Osteocyte (in vitro differentiated cells): ENCODE measurements around the gene HTT. TPM values are rescaled to one million over a fixed set of nuclear protein-coding genes. Genes with fewer than 3 reads are reported as not detected.

ENCODE experiments used
- DNase-seq: peaks from one replicate; pipeline ENCODE4 v3.0.0; 2021; ENCODE audit warnings: mixed read lengths; ENCODE audit not compliant: unreplicated experiment; ENCODE audit errors: extremely low spot score
- H3K27ac Mint-ChIP-seq: one replicate; pipeline ENCODE4 v1.8.0; 2021; ENCODE audit warnings: mild to moderate bottlenecking, mixed read lengths; ENCODE audit not compliant: unreplicated experiment
- H3K27me3 Mint-ChIP-seq: one replicate; pipeline ENCODE4 v1.8.0; 2021; ENCODE audit warnings: mixed read lengths; ENCODE audit not compliant: unreplicated experiment
- H3K36me3 Mint-ChIP-seq: one replicate; pipeline ENCODE4 v1.8.0; 2021; ENCODE audit warnings: mixed read lengths; ENCODE audit not compliant: unreplicated experiment
- H3K4me1 Mint-ChIP-seq: one replicate; pipeline ENCODE4 v1.8.0; 2021; ENCODE audit warnings: mixed read lengths; ENCODE audit not compliant: unreplicated experiment
- H3K4me3 Mint-ChIP-seq: one replicate; pipeline ENCODE4 v1.8.0; 2021; ENCODE audit warnings: mild to moderate bottlenecking, moderate library complexity, mixed read lengths; ENCODE audit not compliant: unreplicated experiment
- H3K9me3 Mint-ChIP-seq: one replicate; pipeline ENCODE4 v1.8.0; 2021; ENCODE audit warnings: mixed read lengths; ENCODE audit not compliant: unreplicated experiment
- total RNA-seq: library from RNA; stranded (reverse); gene quantifications from 2 replicates; pipeline ENCODE4 v1.2.1, GENCODE V29; 2021
- TF ChIP-seq, protein P1 (sequence below): fragments of 200-600 bp; sonication (generic); IDR thresholded peaks from 2 replicates; pipeline ENCODE4 v1.5.0; 2021; ENCODE audit warnings: antibody characterized with exemption, mild to moderate bottlenecking, moderate library complexity

The HTT gene
- total RNA-seq, 1 donor from 2014 or later: 51.3 TPM

DNA sequence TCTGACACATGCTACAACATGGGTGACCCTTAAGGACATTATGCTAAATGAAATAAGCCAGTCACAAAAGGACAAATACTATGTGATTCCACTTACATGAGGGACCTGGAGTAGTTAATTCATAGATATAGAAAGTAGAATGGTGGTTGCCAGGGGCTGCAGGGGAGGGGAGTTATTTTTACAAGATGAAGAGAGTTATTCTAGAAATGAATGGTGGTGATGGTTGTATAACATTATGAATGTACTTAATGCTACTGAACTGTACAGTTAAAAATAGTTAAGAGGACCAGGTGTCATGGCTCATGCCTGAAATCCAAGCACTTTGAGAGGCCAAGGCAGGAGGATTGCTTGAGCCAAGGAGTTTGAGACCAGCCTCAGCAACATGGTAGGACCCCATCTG is 115.0 kb downstream of the HTT start:
- Mint-ChIP-seq H3K36me3 (peaks cover 31% of the 10 kb centered on the region), H3K4me3 (no peak overlapping the region), H3K27ac (no peak overlapping the region), H3K27me3 (no peaks in the 10 kb centered on the region), H3K4me1 (no peaks in the 10 kb centered on the region), H3K9me3 (no peaks in the 10 kb centered on the region)
- TF ChIP-seq, protein P1, sequence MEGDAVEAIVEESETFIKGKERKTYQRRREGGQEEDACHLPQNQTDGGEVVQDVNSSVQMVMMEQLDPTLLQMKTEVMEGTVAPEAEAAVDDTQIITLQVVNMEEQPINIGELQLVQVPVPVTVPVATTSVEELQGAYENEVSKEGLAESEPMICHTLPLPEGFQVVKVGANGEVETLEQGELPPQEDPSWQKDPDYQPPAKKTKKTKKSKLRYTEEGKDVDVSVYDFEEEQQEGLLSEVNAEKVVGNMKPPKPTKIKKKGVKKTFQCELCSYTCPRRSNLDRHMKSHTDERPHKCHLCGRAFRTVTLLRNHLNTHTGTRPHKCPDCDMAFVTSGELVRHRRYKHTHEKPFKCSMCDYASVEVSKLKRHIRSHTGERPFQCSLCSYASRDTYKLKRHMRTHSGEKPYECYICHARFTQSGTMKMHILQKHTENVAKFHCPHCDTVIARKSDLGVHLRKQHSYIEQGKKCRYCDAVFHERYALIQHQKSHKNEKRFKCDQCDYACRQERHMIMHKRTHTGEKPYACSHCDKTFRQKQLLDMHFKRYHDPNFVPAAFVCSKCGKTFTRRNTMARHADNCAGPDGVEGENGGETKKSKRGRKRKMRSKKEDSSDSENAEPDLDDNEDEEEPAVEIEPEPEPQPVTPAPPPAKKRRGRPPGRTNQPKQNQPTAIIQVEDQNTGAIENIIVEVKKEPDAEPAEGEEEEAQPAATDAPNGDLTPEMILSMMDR: no peak
- no peak for DNase-seq

DNA sequence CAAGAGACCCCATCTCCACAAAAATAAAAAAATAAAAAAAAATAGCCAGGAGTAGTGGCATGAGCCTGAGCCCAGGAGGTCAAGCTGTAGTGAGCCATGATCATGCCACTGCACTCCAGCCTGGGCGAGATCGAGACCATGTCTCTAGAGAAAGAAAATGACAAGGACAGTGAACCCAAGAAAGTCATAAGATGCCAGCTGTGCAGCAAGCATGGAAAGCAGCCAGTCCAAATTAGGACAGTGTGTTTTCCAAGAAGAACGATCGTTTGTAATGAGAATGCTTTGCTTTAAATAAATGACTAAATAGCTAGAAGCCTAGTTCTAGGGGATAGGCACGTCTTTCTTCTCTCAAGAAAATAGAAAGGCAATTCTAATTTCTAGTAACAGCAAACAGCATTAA is 116.1 kb downstream of the HTT start:
- TF ChIP-seq, protein P1: no peak

DNA sequence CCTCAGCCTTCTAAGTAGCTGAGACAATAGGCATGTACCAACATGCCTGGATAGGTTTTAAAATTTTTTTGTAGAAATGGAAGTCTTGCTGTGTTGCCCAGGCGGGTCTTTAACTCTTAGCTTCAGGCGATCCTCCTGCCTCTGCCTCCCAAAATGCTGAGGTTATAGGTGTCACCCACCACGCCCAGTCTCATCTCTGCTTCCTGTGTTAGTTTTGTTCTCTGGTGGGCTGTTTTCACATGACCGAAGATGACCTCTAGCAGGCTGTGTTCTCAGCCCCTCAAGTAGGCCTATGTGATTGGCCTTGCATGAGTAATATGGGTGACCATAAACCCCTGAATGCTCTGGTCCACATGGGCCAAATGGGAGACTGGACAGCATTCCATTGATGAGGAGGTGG is 117.7 kb downstream of the HTT start:
- Mint-ChIP-seq H3K4me3 (no peak overlapping the region), H3K4me1 (no peaks in the 10 kb centered on the region), H3K27ac (peak overlapping the region; percentile 65), H3K9me3 (no peaks in the 10 kb centered on the region), H3K27me3 (no peaks in the 10 kb centered on the region), H3K36me3 (peaks cover 33% of the 10 kb centered on the region)
- TF ChIP-seq, protein P1: no peak
- DNase-seq: peak; percentile 46

More for the DNA sequence above, 116.1 kb downstream of the HTT start:
- Mint-ChIP-seq H3K9me3 (no peaks in the 10 kb centered on the region), H3K27me3 (no peaks in the 10 kb centered on the region), H3K36me3 (peaks cover 30% of the 10 kb centered on the region), H3K27ac (no peak overlapping the region), H3K4me1 (no peaks in the 10 kb centered on the region), H3K4me3 (no peak overlapping the region)
- DNase-seq: no peak

DNA sequence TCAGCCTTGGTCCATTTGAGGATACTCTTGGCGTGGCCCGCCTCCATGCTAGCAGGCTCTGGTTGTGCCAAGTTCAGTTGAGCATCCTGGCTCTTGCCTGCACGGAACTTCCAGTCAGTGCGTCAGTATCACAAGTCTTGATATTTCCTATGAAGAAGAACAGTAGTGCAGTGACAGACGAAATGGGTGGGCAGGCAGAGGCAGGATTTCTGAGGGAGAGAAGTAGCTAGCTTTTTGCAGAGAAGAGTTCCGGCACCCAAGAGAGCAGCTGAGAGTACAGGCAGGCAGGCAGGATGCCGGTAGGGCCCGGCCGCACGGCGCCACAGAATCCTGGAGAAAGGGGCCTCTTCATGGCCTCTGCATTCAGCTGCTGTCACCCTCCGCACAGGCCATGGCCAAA is 118.3 kb downstream of the HTT start:
- Mint-ChIP-seq H3K4me1 (no peaks in the 10 kb centered on the region), H3K36me3 (peaks cover 33% of the 10 kb centered on the region), H3K9me3 (no peaks in the 10 kb centered on the region), H3K4me3 (no peak overlapping the region), H3K27ac (no peak overlapping the region), H3K27me3 (no peaks in the 10 kb centered on the region)
- no peak for DNase-seq
- TF ChIP-seq, protein P1: no peak

DNA sequence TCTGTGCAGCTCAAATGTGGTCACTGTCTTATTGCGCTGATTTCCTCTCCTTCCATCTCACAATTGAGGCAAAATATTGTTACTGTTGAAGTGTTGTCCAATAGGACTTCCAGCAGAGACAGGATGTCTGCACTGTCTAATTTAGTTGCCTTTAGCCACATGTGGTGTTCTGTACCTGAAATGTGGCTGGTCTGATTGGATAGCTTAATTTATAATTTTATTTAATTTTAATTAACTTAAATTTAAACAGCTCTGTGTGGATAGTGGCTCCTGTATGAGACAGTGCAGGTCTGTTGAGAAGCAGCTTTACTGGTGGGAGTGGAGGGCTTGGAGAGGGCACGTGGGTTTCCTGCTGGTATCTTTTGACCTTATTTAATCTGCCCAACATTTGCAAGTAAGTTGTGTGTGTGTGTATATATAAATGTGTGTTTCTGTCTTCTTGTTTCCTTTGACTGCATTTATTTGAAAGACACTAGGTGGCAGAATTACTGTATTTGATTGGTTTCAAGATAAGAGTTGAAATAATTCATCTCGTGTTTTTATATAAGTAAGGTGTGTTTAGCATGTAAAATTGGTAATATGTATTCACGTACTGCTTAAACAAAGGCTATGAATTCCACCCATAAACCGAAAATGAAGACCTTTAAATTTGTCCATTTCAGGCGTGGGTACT is 119.2 kb downstream of the HTT start:
- Mint-ChIP-seq H3K9me3 (no peaks in the 10 kb centered on the region), H3K36me3 (peaks cover 28% of the 10 kb centered on the region), H3K4me1 (no peaks in the 10 kb centered on the region), H3K27me3 (no peaks in the 10 kb centered on the region), H3K27ac (no peak overlapping the region), H3K4me3 (no peak overlapping the region)
- no peak for DNase-seq
- TF ChIP-seq, protein P1: peak; percentile 50
